Activated T-helper 1 cell treated with anti-CD3 and anti-CD28 coated beads, Interleukin-2, amount 50 U/mL, for 16 hours (primary cell): ENCODE results near the gene DDX27.

Source experiments
- DNase-seq, 2 donors: peaks; one replicate each; pipeline ENCODE4 v3.0.0-alpha.2; 2020; ENCODE audit warnings: low read depth in 1 of 2, low spot score in 1 of 2

The DDX27 gene

GRCh38 chr20:49288784-49289696, 69.8 kb downstream of the DDX27 start:
- no peak for DNase-seq

- DNase-seq, result no peak
Measured at GRCh38 chr20:49290608-49291191, 71.5 kb downstream of the DDX27 start.

DNA sequence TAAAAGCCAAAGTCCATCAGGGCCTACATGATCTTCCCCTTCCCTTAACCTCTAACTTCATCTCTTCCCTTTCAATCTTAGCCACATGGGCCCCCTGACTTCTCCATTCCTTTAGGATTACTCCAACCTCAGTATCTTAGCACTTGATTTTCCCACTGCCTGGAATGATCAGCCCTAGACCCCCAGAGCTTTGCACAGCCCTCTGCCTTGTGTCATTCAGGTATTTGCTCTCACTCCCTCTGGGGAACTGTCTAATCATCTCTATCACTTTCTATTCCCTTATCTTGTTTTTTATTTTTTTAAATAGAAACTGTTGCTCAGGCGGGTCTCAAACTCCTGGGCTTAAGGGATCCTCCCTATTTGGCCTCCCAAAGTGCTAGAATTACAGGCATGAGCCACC, 72.0 kb downstream of the DDX27 start:
- DNase-seq, result no peak

- no peak for DNase-seq
Measured at GRCh38 chr20:49292010-49292409, 72.8 kb downstream of the DDX27 start.

DNA sequence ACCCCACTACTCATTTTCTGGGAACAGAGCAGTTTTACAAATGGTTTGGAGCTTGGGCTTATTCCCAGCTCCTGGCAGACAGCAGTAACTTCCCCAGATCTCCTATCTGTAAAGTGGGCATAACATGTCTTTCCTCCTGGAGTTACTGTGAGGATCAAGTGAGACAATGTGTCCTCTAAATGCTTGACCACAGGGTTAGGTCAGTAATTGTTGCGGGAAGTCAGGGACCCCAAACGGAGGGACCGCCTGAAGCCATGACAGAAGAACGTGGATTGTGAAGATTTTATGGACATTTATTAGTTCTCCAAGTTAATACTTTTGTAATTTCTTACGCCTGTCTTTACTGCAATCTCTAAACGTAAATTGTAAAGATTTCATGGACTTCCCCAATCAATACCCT, 73.9 kb downstream of the DDX27 start:
- no peak for DNase-seq
